Upper lobe of left lung (tissue), 4 donors: ENCODE results near the gene FAM169A.

Experiments used
- CTCF ChIP-seq, 6 experiments: fragments of 450-650 bp in 4 of 6; fragments of 200-600 bp in 2 of 6; sonication (generic) in 2 of 6; IDR thresholded peaks; one replicate each; pipeline ENCODE4 v1.5.1; 2016 to 2019; ENCODE audit warnings: antibody characterized with exemption in 6 of 6
- POLR2A ChIP-seq, 4 donors: fragments of 450-650 bp; IDR thresholded peaks; one replicate each; pipeline ENCODE4 v1.5.1; 2016 to 2017; ENCODE audit warnings: antibody characterized with exemption in 4 of 4, mild to moderate bottlenecking in 2 of 4
- POLR2AphosphoS5 ChIP-seq, 2 donors: sonication (generic); formaldehyde crosslinking; IDR thresholded peaks; one replicate each; pipeline ENCODE4 v1.5.1; 2017; ENCODE audit warnings: antibody characterized with exemption in 2 of 2

- TF ChIP-seq CTCF (IDR thresholded peaks at IDR 0.05) (no peak), POLR2A (IDR thresholded peaks at IDR 0.05) (no peak), POLR2AphosphoS5 (IDR thresholded peaks at IDR 0.05) (no peak)
Observed at GRCh38 chr5:74888117-74888516, 21.9 kb upstream of the FAM169A start.
